K562 (cell line): ENCODE measurements around the gene ZNF552. TPM values are rescaled to one million over a fixed set of nuclear protein-coding genes. Genes with fewer than 3 reads are reported as not detected.

Experiments
- ARHGAP35 ChIP-seq: fragments of 450-650 bp; IDR thresholded peaks from 2 replicates; pipeline ENCODE4 v1.6.1; 2018; ENCODE audit not compliant: partially characterized antibody
- ARID2 ChIP-seq: fragments of 450-650 bp; IDR thresholded peaks from 2 replicates; pipeline ENCODE4 v1.6.1; 2017; ENCODE audit warnings: antibody characterized with exemption, mild to moderate bottlenecking
- BRF1 ChIP-seq: IDR thresholded peaks from 3 replicates; pipeline ENCODE4 v1.6.1; 2011; ENCODE audit warnings: borderline replicate concordance, mild to moderate bottlenecking; ENCODE audit not compliant: insufficient read length; ENCODE audit errors: extremely low read depth
- CBFB ChIP-seq: sonication (generic); formaldehyde crosslinking; IDR thresholded peaks from 2 replicates; pipeline ENCODE4 v1.4.0; 2020; ENCODE audit warnings: mild to moderate bottlenecking, missing genetic modification reagents
- CC2D1A ChIP-seq: fragments of 450-650 bp; IDR thresholded peaks from 2 replicates; pipeline ENCODE4 v1.6.1; 2017; ENCODE audit warnings: mild to moderate bottlenecking
- CUX1 ChIP-seq: fragments of 200-800 bp; sonication (Bioruptor generic); IDR thresholded peaks from 2 replicates; pipeline ENCODE4 v1.6.1; 2016; ENCODE audit warnings: missing genetic modification characterization, missing compliant biosample characterization
- ELF1 ChIP-seq: fragments of 200-800 bp; sonication (Bioruptor generic); IDR thresholded peaks from 2 replicates; pipeline ENCODE4 v1.6.1; 2016; ENCODE audit warnings: missing genetic modification characterization, missing compliant biosample characterization
- ESRRA ChIP-seq: fragments of 450-650 bp; IDR thresholded peaks from 2 replicates; pipeline ENCODE4 v1.6.1; 2014; ENCODE audit warnings: low read depth, mild to moderate bottlenecking, moderate library complexity, borderline replicate concordance
- FOXA3 ChIP-seq, 2 experiments: fragments of 450-650 bp in 1 of 2; sonication (generic) in 1 of 2; formaldehyde crosslinking; IDR thresholded peaks in 1 of 2; conservative IDR thresholded peaks in 1 of 2; 2 replicates each; pipeline versions ENCODE4 v1.4.0 to v1.8.0; 2020 to 2022; ENCODE audit warnings: mild to moderate bottlenecking in 2 of 2, missing genetic modification reagents in 1 of 2
- GMEB1 ChIP-seq: fragments of 250-450 bp; sonication (Bioruptor Pico); IDR thresholded peaks from 2 replicates; pipeline ENCODE4 v1.4.0; 2020; ENCODE audit warnings: mild to moderate bottlenecking
- GTF2A2 ChIP-seq: IDR thresholded peaks from 2 replicates; pipeline ENCODE4 v1.6.1; 2016; ENCODE audit warnings: mild to moderate bottlenecking, missing genetic modification characterization, missing compliant biosample characterization
- JUND ChIP-seq, 2 experiments: IDR thresholded peaks; 2 replicates in 1 of 2; 3 replicates in 1 of 2; pipeline ENCODE4 v1.6.1; 2011; ENCODE audit warnings: borderline replicate concordance in 2 of 2, low read depth in 2 of 2, low read length in 2 of 2, improper control_type of control experiment in 1 of 2, missing biosample characterization in 1 of 2, missing genetic modification characterization in 1 of 2, missing genetic modification reagents in 1 of 2
- KLF6 ChIP-seq: fragments of 250-450 bp; sonication (Bioruptor Pico); IDR thresholded peaks from 2 replicates; pipeline ENCODE4 v1.4.0; 2020; ENCODE audit warnings: mild to moderate bottlenecking, moderate library complexity, borderline replicate concordance
- MAX ChIP-seq: sonication (generic); formaldehyde crosslinking; IDR thresholded peaks from 2 replicates; pipeline ENCODE4 v1.9.0; 2022; ENCODE audit warnings: mild to moderate bottlenecking, missing genetic modification reagents
- NR0B1 ChIP-seq: fragments of 450-650 bp; IDR thresholded peaks from one replicate; pipeline ENCODE4 v1.6.1; 2018; ENCODE audit warnings: mild to moderate bottlenecking, moderate library complexity; ENCODE audit not compliant: partially characterized antibody
- RBBP5 ChIP-seq: fragments of 200-600 bp; sonication (generic); IDR thresholded peaks from 2 replicates; pipeline ENCODE4 v1.6.1; 2012; ENCODE audit warnings: borderline replicate concordance, mild to moderate bottlenecking, low read length, control low read depth, inconsistent platforms; ENCODE audit not compliant: insufficient read depth, poor library complexity, severe bottlenecking
- SOX6 ChIP-seq: fragments of 450-650 bp; IDR thresholded peaks from 2 replicates; pipeline ENCODE4 v1.6.1; 2014; ENCODE audit warnings: mild to moderate bottlenecking
- STAT5B ChIP-seq: fragments of 250-450 bp; sonication (Bioruptor Pico); IDR thresholded peaks from 2 replicates; pipeline ENCODE4 v1.8.0; 2021; ENCODE audit warnings: mild to moderate bottlenecking, inconsistent platforms
- ZNF586 ChIP-seq: fragments of 450-650 bp; formaldehyde crosslinking; conservative IDR thresholded peaks from 2 replicates; pipeline ENCODE4 v1.4.0; 2020; ENCODE audit warnings: mild to moderate bottlenecking, moderate library complexity
- polyA plus RNA-seq, 8 experiments: library from polyadenylated mRNA; depleted of rRNA in 4 of 8; stranded (reverse) in 5 of 8; unstranded in 3 of 8; fragments of >200 nt; fragmentation: Nextera tagmentation in 2 of 8; fragmentation: Illumina TruSeq in 1 of 8; extraction: Ambion mirVana in 2 of 8; extraction: Trizol in 1 of 8; gene quantifications; 2 replicates each; pipeline versions ENCODE4 v1.2.1 to v1.2.3, GENCODE V29; 2011 to 2014; ENCODE audit warnings: inconsistent platforms in 1 of 8, missing spikeins in 1 of 8
- total RNA-seq, 7 experiments: library from RNA; depleted of rRNA in 6 of 7; stranded (reverse); fragments of >200 nt in 6 of 7; fragmentation: Illumina TruSeq in 2 of 7; extraction: Trizol in 2 of 7; gene quantifications; 2 replicates each; pipeline versions ENCODE4 v1.2.1 to v1.2.3, GENCODE V29; 2011 to 2021; ENCODE audit warnings: low replicate concordance in 1 of 7

The ZNF552 gene
- total and polyA plus RNA-seq, 9 of the 15 experiments (the other 6 are each of a cell fraction or from before 2014, with no cell fraction given), result 4.4 to 12.4 (median 8.5) TPM

GRCh38 chr19:57819475-57820148 lies 4.9 kb upstream of the ZNF552 start (continued):
- TF ChIP-seq RBBP5 (peak; percentile 77), NR0B1 (no peak), CUX1 (no peak), FOXA3 (CRISPR knock-in tag; conservative IDR thresholded peaks at IDR 0.05 in 1 of 2, IDR thresholded peaks at IDR 0.05 in 1 of 2) (no peak), CBFB (0 out of 2 replicates have a peak, but pooled peaks have one; percentile 61), JUND (IDR thresholded peaks at IDR 0.05; ENCODE audit: borderline replicate concordance, low read depth, low read length) (no peak), JUND (tag; IDR thresholded peaks at IDR 0.05; ENCODE audit: borderline replicate concordance, low read depth, low read length) (0 out of 3 replicates have a peak, but pooled peaks have one; percentile 32), ELF1 (tag) (peak; percentile 93), ZNF586 (CRISPR knock-in tag) (no peak), GTF2A2 (tag) (no peak), CC2D1A (no peak), GMEB1 (peak; percentile 46; the same call in 1 of the 2 replicates), STAT5B (CRISPR knock-in tag) (no peak), MAX (CRISPR knock-in tag) (peak; percentile 68), ARID2 (no peak), KLF6 (CRISPR knock-in tag) (no peak), BRF1 (no peak), ESRRA (peak; percentile 55; the same call in 1 of the 2 replicates), SOX6 (no peak), ARHGAP35 (no peak)
